H9 (cell line): ENCODE results near the gene LRRC27. TPM values are rescaled to one million over a fixed set of nuclear protein-coding genes. Genes with fewer than 3 reads are reported as not detected.

Source experiments
- DNase-seq: peaks from one replicate; pipeline ENCODE4 v3.0.0-alpha.2; 2017
- H2AFZ ChIP-seq: one replicate; pipeline ENCODE4 v1.6.1; 2013; ENCODE audit warnings: mild to moderate bottlenecking, low read length, control low read depth, moderate library complexity
- H2AK5ac ChIP-seq: 2 replicates; pipeline ENCODE4 v1.6.1; 2013; ENCODE audit warnings: low read length, control low read depth, mixed read lengths; ENCODE audit not compliant: insufficient read length
- H2BK120ac ChIP-seq: one replicate; pipeline ENCODE4 v1.6.1; 2013; ENCODE audit warnings: low read depth, mild to moderate bottlenecking, low read length, control low read depth, inconsistent platforms; ENCODE audit not compliant: poor library complexity, severe bottlenecking
- H2BK12ac ChIP-seq: 2 replicates; pipeline ENCODE4 v1.6.1; 2013; ENCODE audit warnings: low read length, control low read depth, mixed read lengths, low read depth; ENCODE audit not compliant: insufficient read length
- H2BK15ac ChIP-seq: 2 replicates; pipeline ENCODE4 v1.6.1; 2013; ENCODE audit warnings: low read depth, low read length, control low read depth
- H2BK20ac ChIP-seq: one replicate; pipeline ENCODE4 v1.6.1; 2013; ENCODE audit warnings: low read depth, mild to moderate bottlenecking, low read length, control low read depth, inconsistent platforms; ENCODE audit not compliant: poor library complexity, severe bottlenecking
- H2BK5ac ChIP-seq: 2 replicates; pipeline ENCODE4 v1.6.1; 2013; ENCODE audit warnings: low read length, control low read depth, mixed read lengths; ENCODE audit not compliant: insufficient read length
- H3K14ac ChIP-seq: 2 replicates; pipeline ENCODE4 v1.6.1; 2013; ENCODE audit warnings: low read length, control low read depth; ENCODE audit not compliant: insufficient read depth
- H3K18ac ChIP-seq: 2 replicates; pipeline ENCODE4 v1.6.1; 2013; ENCODE audit warnings: low read depth, mild to moderate bottlenecking, mixed read lengths, low read length, control low read depth; ENCODE audit not compliant: insufficient read length
- H3K23ac ChIP-seq: 2 replicates; pipeline ENCODE4 v1.6.1; 2013; ENCODE audit warnings: low read length, control low read depth, mixed read lengths, low read depth; ENCODE audit not compliant: insufficient read length
- H3K23me2 ChIP-seq: 2 replicates; pipeline ENCODE4 v1.6.1; 2013; ENCODE audit warnings: low read depth, mild to moderate bottlenecking, mixed read lengths, low read length, control low read depth; ENCODE audit not compliant: insufficient read length, poor library complexity, severe bottlenecking
- H3K27ac ChIP-seq: 2 replicates; pipeline ENCODE4 v1.5.1; 2013; ENCODE audit warnings: low read length, control low read depth, mixed read lengths, low read depth; ENCODE audit not compliant: insufficient read length
- H3K27me3 ChIP-seq: 2 replicates; pipeline ENCODE4 v1.6.1; 2013; ENCODE audit warnings: low read length, control low read depth, inconsistent platforms; ENCODE audit not compliant: insufficient read depth
- H3K4ac ChIP-seq: 2 replicates; pipeline ENCODE4 v1.6.1; 2013; ENCODE audit warnings: low read depth, mild to moderate bottlenecking, control low read depth, inconsistent platforms, low read length, moderate library complexity
- H3K4me1 ChIP-seq: 2 replicates; pipeline ENCODE4 v1.6.1; 2013; ENCODE audit warnings: low read length, control low read depth, inconsistent platforms; ENCODE audit not compliant: insufficient read depth
- H3K4me2 ChIP-seq: 2 replicates; pipeline ENCODE4 v1.6.1; 2013; ENCODE audit warnings: low read length, control low read depth, mixed read lengths; ENCODE audit not compliant: insufficient read length, insufficient read depth
- H3K56ac ChIP-seq: 2 replicates; pipeline ENCODE4 v1.6.1; 2013; ENCODE audit warnings: low read depth, mild to moderate bottlenecking, mixed read lengths, low read length, control low read depth; ENCODE audit not compliant: insufficient read length
- H3K79me1 ChIP-seq: 2 replicates; pipeline ENCODE4 v1.6.1; 2013; ENCODE audit warnings: low read depth, mild to moderate bottlenecking, moderate library complexity, low read length, control low read depth, inconsistent platforms; ENCODE audit not compliant: insufficient read depth, poor library complexity, severe bottlenecking
- H3K79me2 ChIP-seq: 2 replicates; pipeline ENCODE4 v1.6.1; 2013; ENCODE audit warnings: low read length, control low read depth, inconsistent platforms; ENCODE audit not compliant: insufficient read depth
- H3K9ac ChIP-seq: 2 replicates; pipeline ENCODE4 v1.6.1; 2013; ENCODE audit warnings: low read length, control low read depth, mixed read lengths; ENCODE audit not compliant: insufficient read length; ENCODE audit errors: extremely low read depth
- H3K9me3 ChIP-seq: one replicate; pipeline ENCODE4 v1.6.1; 2013; ENCODE audit warnings: low read depth, low read length, inconsistent platforms; ENCODE audit not compliant: control insufficient read depth
- H3T11ph ChIP-seq: one replicate; pipeline ENCODE4 v1.6.1; 2013; ENCODE audit warnings: mild to moderate bottlenecking, low read length, control low read depth, inconsistent platforms
- H4K20me1 ChIP-seq: one replicate; pipeline ENCODE4 v1.6.1; 2013; ENCODE audit not compliant: control insufficient read depth, insufficient read length, insufficient read depth
- H4K5ac ChIP-seq: 2 replicates; pipeline ENCODE4 v1.6.1; 2013; ENCODE audit warnings: low read depth, mild to moderate bottlenecking, mixed read lengths, low read length, control low read depth; ENCODE audit not compliant: insufficient read length
- H4K8ac ChIP-seq: replicated peaks from 2 replicates; pipeline ENCODE4 v1.6.1; 2013; ENCODE audit warnings: low read length, control low read depth, mixed read lengths, low read depth; ENCODE audit not compliant: insufficient read length
- H4K91ac ChIP-seq: 2 replicates; pipeline ENCODE4 v1.6.1; 2013; ENCODE audit warnings: low read depth, mild to moderate bottlenecking, moderate library complexity, mixed read lengths, low read length, control low read depth; ENCODE audit not compliant: insufficient read length
- H3K27ac Mint-ChIP-seq, 3 experiments: 2 replicates in 2 of 3; 3 replicates in 1 of 3; pipeline ENCODE4 v1.8.0; 2020 to 2021; ENCODE audit warnings: mixed read lengths in 3 of 3, mild to moderate bottlenecking in 1 of 3, moderate library complexity in 1 of 3
- H3K27me3 Mint-ChIP-seq: 2 replicates; pipeline ENCODE4 v1.8.0; 2021; ENCODE audit warnings: low read depth, mild to moderate bottlenecking, moderate library complexity, mixed read lengths
- H3K36me3 Mint-ChIP-seq, 3 experiments: 2 replicates in 2 of 3; 3 replicates in 1 of 3; pipeline ENCODE4 v1.8.0; 2020 to 2021; ENCODE audit warnings: low read depth in 3 of 3, mixed read lengths in 3 of 3; ENCODE audit not compliant: insufficient read depth in 1 of 3
- H3K4me1 Mint-ChIP-seq, 2 experiments: 2 replicates each; pipeline ENCODE4 v1.8.0; 2020; ENCODE audit warnings: mixed read lengths in 2 of 2
- H3K4me3 Mint-ChIP-seq, 2 experiments: 2 replicates in 1 of 2; 3 replicates in 1 of 2; pipeline ENCODE4 v1.8.0; 2020 to 2021; ENCODE audit warnings: mild to moderate bottlenecking in 2 of 2, mixed read lengths in 2 of 2, moderate library complexity in 1 of 2
- H3K9me3 Mint-ChIP-seq, 2 experiments: 2 replicates in 1 of 2; 3 replicates in 1 of 2; pipeline ENCODE4 v1.8.0; 2020; ENCODE audit warnings: mild to moderate bottlenecking in 2 of 2, mixed read lengths in 2 of 2, moderate library complexity in 1 of 2
- CTCF ChIP-seq: fragments of 200-600 bp; sonication (generic); conservative IDR thresholded peaks from 3 replicates; pipeline ENCODE4 v1.8.0; 2021; ENCODE audit warnings: antibody characterized with exemption, mild to moderate bottlenecking
- WGBS: extraction: QIAGEN DNeasy Blood & Tissue Kit; methylation state at CpG from one replicate; pipeline ENCODE4 v1.1.7; 2013; ENCODE audit warnings: missing lambda C conversion rate, low lambda C conversion rate, mixed read lengths; ENCODE audit not compliant: insufficient read length; ENCODE audit errors: extremely low coverage; 5-methylcytosine and 5-hydroxymethylcytosine counted together
- total RNA-seq: library from RNA; stranded (reverse); gene quantifications from 2 replicates; pipeline ENCODE4 v1.2.1, GENCODE V29; 2021

LRRC27 gene
- total RNA-seq, 1 experiment from 2014 or later, result 2.7 TPM

GRCh38 chr10:132406750-132407149, 74.8 kb downstream of the LRRC27 start:
- H3K27ac ChIP-seq, result no peak overlapping the region
- WGBS, result no CpG with 5 or more reads among the region's 16 CpGs

More at GRCh38 chr10:132406750-132407149, 74.8 kb downstream of the LRRC27 start:
- H3K4me3 Mint-ChIP-seq, result no peak overlapping the region
- Histone ChIP-seq H3K27me3 (no peaks in the 10 kb centered on the region), H2BK15ac (no peak overlapping the region), H3K79me2 (no peaks in the 10 kb centered on the region; the same call in 1 of the 2 replicates), H3K9ac (no peak overlapping the region), H2AK5ac (no peak overlapping the region), H3K23me2 (no peaks in the 10 kb centered on the region), H4K8ac (no peak overlapping the region), H3K4me2 (no peak overlapping the region), H3K4me1 (peaks cover 8% of the 10 kb centered on the region; the same call in 1 of the 2 replicates), H2BK5ac (no peak overlapping the region), H3K56ac (no peak overlapping the region), H2BK12ac (peak overlapping the region; percentile 69), H2BK120ac (no peak overlapping the region), H4K91ac (peak overlapping the region; percentile 97), H3K79me1 (no peaks in the 10 kb centered on the region), H3T11ph (no peak overlapping the region), H3K14ac (peak overlapping the region; percentile 80; the same call in 1 of the 2 replicates), H2BK20ac (no peak overlapping the region), H4K20me1 (peaks cover 4% of the 10 kb centered on the region), H3K23ac (no peak overlapping the region), H2AFZ (no peak overlapping the region), H3K9me3 (no peaks in the 10 kb centered on the region), H4K5ac (no peak overlapping the region), H3K18ac (peak overlapping the region; percentile 46), H3K4ac (peak overlapping the region; percentile 80; the same call in 1 of the 2 replicates)
- H3K36me3 Mint-ChIP-seq, result peaks cover 3 to 15% (median 8%) of the 10 kb centered on the region in 3 experiments
- no peak for TF ChIP-seq CTCF
- no peaks in the 10 kb centered on the region for H3K9me3 Mint-ChIP-seq
- peaks cover 23 to 32% of the 10 kb centered on the region in 2 experiments for H3K4me1 Mint-ChIP-seq
- no peaks in the 10 kb centered on the region for H3K27me3 Mint-ChIP-seq
- DNase-seq, result no peak
- H3K27ac Mint-ChIP-seq, result peak overlapping the region in 2 of 3 experiments; percentile 70 to 77; a peak in 3 of 7 replicates
